Activated naive CD8-positive, alpha-beta T cell (primary cell): Measurements from ENCODE around the gene PLA2G2F.

Experiments
- H3K27ac Mint-ChIP-seq: one replicate; pipeline ENCODE4 v1.8.0; 2021; ENCODE audit warnings: mixed read lengths
- H3K27me3 Mint-ChIP-seq: one replicate; pipeline ENCODE4 v1.8.0; 2021; ENCODE audit warnings: mixed read lengths
- H3K36me3 Mint-ChIP-seq: one replicate; pipeline ENCODE4 v1.8.0; 2021; ENCODE audit warnings: mixed read lengths
- H3K4me1 Mint-ChIP-seq: one replicate; pipeline ENCODE4 v1.8.0; 2021; ENCODE audit warnings: low read depth, mixed read lengths
- H3K4me3 Mint-ChIP-seq: one replicate; pipeline ENCODE4 v1.8.0; 2021; ENCODE audit warnings: mild to moderate bottlenecking, mixed read lengths
- H3K9me3 Mint-ChIP-seq: one replicate; pipeline ENCODE4 v1.8.0; 2021; ENCODE audit warnings: low read depth, mixed read lengths

Gene PLA2G2F

GRCh38 chr1:20166051-20166450, 26.9 kb downstream of the PLA2G2F start:
- Mint-ChIP-seq H3K27me3 (peaks cover 3% of the 10 kb centered on the region), H3K9me3 (peaks cover 14% of the 10 kb centered on the region), H3K36me3 (peaks cover 12% of the 10 kb centered on the region), H3K4me1 (no peaks in the 10 kb centered on the region), H3K27ac (no peak overlapping the region), H3K4me3 (no peak overlapping the region)

GRCh38 chr1:20167126-20167525, 28.0 kb downstream of the PLA2G2F start:
- Mint-ChIP-seq H3K4me3 (no peak overlapping the region), H3K27ac (no peak overlapping the region), H3K27me3 (peaks cover 3% of the 10 kb centered on the region), H3K4me1 (peaks cover 5% of the 10 kb centered on the region), H3K9me3 (peaks cover 9% of the 10 kb centered on the region), H3K36me3 (peaks cover 10% of the 10 kb centered on the region)

GRCh38 chr1:20168564-20169491, 29.7 kb downstream of the PLA2G2F start:
- Mint-ChIP-seq H3K4me3 (no peak overlapping the region), H3K4me1 (peaks cover 5% of the 10 kb centered on the region), H3K27me3 (peaks cover 3% of the 10 kb centered on the region), H3K36me3 (peaks cover 4% of the 10 kb centered on the region), H3K9me3 (peaks cover 9% of the 10 kb centered on the region), H3K27ac (no peak overlapping the region)

- Mint-ChIP-seq H3K27me3 (peaks cover 3% of the 10 kb centered on the region), H3K27ac (no peak overlapping the region), H3K9me3 (peaks cover 5% of the 10 kb centered on the region), H3K36me3 (peaks cover 4% of the 10 kb centered on the region), H3K4me1 (peaks cover 7% of the 10 kb centered on the region), H3K4me3 (no peak overlapping the region)
Observed at GRCh38 chr1:20169932-20170331, 30.8 kb downstream of the PLA2G2F start.

GRCh38 chr1:20172033-20172590, 33.0 kb downstream of the PLA2G2F start:
- Mint-ChIP-seq H3K27me3 (no peaks in the 10 kb centered on the region), H3K27ac (no peak overlapping the region), H3K4me1 (peaks cover 12% of the 10 kb centered on the region), H3K36me3 (no peaks in the 10 kb centered on the region), H3K4me3 (no peak overlapping the region), H3K9me3 (no peaks in the 10 kb centered on the region)

- Mint-ChIP-seq H3K9me3 (peaks cover 4% of the 10 kb centered on the region), H3K4me1 (peaks cover 12% of the 10 kb centered on the region), H3K4me3 (no peak overlapping the region), H3K27ac (no peak overlapping the region), H3K27me3 (no peaks in the 10 kb centered on the region), H3K36me3 (no peaks in the 10 kb centered on the region)
Observed at GRCh38 chr1:20174937-20175666, 36.0 kb downstream of the PLA2G2F start.

GRCh38 chr1:20178634-20179370, 39.7 kb downstream of the PLA2G2F start:
- Mint-ChIP-seq H3K36me3 (no peaks in the 10 kb centered on the region), H3K4me3 (no peak overlapping the region), H3K27me3 (no peaks in the 10 kb centered on the region), H3K9me3 (peaks cover 4% of the 10 kb centered on the region), H3K27ac (no peak overlapping the region), H3K4me1 (peaks cover 9% of the 10 kb centered on the region)

GRCh38 chr1:20179371-20180128, 40.4 kb downstream of the PLA2G2F start:
- H3K27me3 Mint-ChIP-seq: no peaks in the 10 kb centered on the region

DNA sequence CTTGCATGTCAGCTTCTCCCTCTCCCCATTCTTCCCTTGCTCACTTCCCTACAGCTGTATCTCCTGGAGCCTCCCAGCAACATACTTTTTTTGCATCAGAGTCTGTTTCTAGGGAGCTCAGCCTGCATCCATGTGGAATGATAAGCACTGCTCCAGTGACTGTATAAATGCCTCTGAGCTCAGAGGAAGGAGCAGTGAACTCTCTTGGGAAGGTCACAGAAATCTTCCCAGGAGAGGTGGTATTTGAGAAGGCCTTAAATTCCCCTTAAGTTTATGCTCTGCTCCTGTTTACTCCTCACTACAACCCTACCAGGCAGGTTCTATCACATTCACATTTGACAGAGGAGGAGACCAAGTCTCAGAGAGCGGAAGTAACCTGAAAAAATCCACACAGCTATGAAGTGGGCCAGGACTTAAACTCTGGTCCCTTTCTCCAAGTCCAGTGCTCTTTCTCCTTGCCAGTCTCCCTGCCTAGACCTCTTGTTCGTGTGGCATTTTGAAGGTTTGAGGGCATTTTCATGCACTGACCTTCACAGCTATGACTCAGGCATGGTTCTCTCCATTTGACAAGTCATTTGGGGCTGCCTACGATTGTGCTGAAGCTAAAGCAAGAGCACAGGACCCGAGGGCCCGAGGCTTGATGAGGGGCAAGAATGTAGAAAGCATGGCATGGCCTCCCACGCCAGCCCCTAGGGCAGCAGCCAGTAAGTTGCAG, 41.2 kb downstream of the PLA2G2F start:
- no peaks in the 10 kb centered on the region for H3K36me3 Mint-ChIP-seq
- H3K9me3 Mint-ChIP-seq: peaks cover 4% of the 10 kb centered on the region
- peaks cover 17% of the 10 kb centered on the region for H3K4me1 Mint-ChIP-seq
- no peaks in the 10 kb centered on the region for H3K27me3 Mint-ChIP-seq
- no peak overlapping the region for H3K27ac Mint-ChIP-seq
- H3K4me3 Mint-ChIP-seq: no peak overlapping the region

More at GRCh38 chr1:20179371-20180128, 40.4 kb downstream of the PLA2G2F start:
- H3K36me3 Mint-ChIP-seq: no peaks in the 10 kb centered on the region
- no peak overlapping the region for H3K4me3 Mint-ChIP-seq
- H3K27ac Mint-ChIP-seq: no peak overlapping the region
- peaks cover 4% of the 10 kb centered on the region for H3K9me3 Mint-ChIP-seq
- peaks cover 16% of the 10 kb centered on the region for H3K4me1 Mint-ChIP-seq

DNA sequence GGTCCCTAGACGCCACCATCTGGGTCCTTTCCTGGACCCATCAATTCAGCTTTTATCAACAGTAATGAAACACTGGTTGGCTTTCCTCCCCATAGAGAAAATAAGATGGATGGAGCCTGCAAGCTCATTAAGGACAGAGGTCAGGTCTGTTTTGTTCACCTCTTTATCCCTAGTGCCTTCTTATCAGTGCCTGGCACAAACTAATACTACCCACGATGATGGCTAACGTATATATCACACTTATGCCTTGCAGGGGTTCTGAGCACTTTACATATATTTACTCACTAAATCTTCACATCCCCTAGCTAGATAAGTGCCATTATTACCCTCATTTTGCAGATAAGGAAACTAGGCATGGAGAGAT, 41.7 kb downstream of the PLA2G2F start:
- Mint-ChIP-seq H3K9me3 (peaks cover 4% of the 10 kb centered on the region), H3K27me3 (no peaks in the 10 kb centered on the region), H3K36me3 (no peaks in the 10 kb centered on the region), H3K4me3 (no peak overlapping the region), H3K27ac (no peak overlapping the region), H3K4me1 (peaks cover 21% of the 10 kb centered on the region)

DNA sequence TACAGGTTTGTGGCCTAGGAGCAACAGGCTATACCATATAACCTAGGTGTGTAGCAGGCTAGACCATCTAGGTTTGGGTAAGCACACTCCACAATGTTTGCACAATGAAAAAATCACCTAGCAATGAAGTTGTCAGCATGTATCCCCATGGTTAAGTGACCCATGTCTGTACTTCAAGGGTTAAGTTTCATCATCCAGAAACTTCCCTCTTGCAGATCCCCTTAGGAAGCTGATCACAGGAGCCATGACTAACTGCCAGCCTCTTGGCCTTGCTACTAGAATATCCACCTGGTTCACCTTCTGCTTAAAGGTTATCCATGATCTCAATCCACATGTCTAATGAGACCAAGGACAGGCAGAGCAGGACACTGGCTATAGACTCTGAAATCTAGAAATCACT, 43.3 kb downstream of the PLA2G2F start:
- Mint-ChIP-seq H3K27me3 (no peaks in the 10 kb centered on the region), H3K36me3 (no peaks in the 10 kb centered on the region), H3K9me3 (peaks cover 4% of the 10 kb centered on the region), H3K27ac (no peak overlapping the region), H3K4me1 (peaks cover 33% of the 10 kb centered on the region), H3K4me3 (no peak overlapping the region)

GRCh38 chr1:20183035-20183434, 43.9 kb downstream of the PLA2G2F start:
- H3K27ac Mint-ChIP-seq: no peak overlapping the region
- peaks cover 39% of the 10 kb centered on the region for H3K4me1 Mint-ChIP-seq

GRCh38 chr1:20183616-20184271, 44.6 kb downstream of the PLA2G2F start:
- Mint-ChIP-seq H3K4me3 (no peak overlapping the region), H3K27ac (no peak overlapping the region), H3K4me1 (peaks cover 45% of the 10 kb centered on the region), H3K27me3 (peaks cover 3% of the 10 kb centered on the region), H3K9me3 (peaks cover 4% of the 10 kb centered on the region), H3K36me3 (no peaks in the 10 kb centered on the region)

More at GRCh38 chr1:20183035-20183434, 43.9 kb downstream of the PLA2G2F start:
- Mint-ChIP-seq H3K27me3 (peaks cover under 1% of the 10 kb centered on the region), H3K4me3 (no peak overlapping the region), H3K9me3 (peaks cover 4% of the 10 kb centered on the region), H3K36me3 (no peaks in the 10 kb centered on the region)
